GM19452 (cell line): ENCODE results near the gene RBMX.

Experiments
- ATAC-seq: cut with Tn5 transposase; IDR thresholded peaks from one replicate; pipeline ENCODE4 v1.9.1; 2021; ENCODE audit not compliant: unreplicated experiment

RBMX gene

DNA sequence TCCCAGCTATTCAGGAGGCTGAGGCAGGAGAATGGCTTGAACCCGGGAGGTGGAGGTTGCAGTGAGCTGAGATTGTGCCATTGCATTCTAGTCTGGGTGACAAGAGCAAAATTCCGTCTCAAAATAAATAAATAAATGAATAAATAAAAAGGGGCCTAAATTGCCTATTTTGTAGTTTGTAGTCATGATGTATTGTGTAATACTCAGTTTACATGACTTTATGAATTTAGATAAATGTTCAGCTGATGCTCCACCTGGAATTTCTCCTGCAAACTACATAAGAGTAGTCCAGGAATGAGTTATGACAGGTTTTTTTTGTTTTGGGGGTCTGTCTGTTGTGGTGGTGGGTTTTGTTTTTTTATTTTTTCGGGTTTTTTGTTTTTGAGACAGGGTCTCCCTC lies 31.1 kb downstream of the RBMX start:
- no peak for ATAC-seq

DNA sequence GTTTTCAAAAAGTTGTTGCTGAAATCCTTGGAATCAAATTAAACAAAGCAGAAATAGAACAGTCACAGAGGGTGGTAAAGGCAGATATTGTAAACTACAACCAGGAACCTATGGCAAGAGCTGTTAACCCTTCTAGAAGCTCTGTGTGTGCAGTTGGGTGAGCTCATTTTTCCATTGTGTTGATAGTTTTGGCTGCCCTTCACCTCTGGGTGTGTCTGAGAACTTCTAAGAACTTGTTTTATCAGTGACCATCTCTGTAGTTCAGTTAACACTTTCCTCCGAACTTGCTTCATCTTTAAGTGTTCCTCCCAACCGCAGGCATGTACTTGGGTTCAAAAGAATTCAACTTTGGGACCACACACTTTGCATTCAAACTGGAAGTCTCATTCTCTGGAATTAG lies 32.7 kb downstream of the RBMX start:
- ATAC-seq, result no peak

DNA sequence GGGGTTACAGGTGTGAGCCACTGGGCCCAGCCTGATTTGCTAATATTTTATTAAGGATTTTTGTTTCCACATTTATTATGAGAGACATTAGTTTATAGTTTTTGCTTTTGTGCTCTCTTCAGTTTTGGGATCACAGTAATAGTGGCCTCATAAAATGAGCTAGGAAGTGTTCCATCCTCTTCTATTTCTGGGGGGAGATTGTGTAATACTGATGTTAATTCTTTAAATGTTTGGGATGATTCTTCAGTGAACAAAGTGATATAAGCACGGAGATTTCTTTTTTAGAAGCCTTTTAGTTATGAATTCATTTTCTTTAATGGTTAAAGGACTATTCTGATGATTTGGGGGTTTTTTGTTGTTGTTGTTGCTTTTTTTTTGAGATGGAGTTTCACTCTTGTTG lies 41.3 kb downstream of the RBMX start:
- no peak for ATAC-seq

DNA sequence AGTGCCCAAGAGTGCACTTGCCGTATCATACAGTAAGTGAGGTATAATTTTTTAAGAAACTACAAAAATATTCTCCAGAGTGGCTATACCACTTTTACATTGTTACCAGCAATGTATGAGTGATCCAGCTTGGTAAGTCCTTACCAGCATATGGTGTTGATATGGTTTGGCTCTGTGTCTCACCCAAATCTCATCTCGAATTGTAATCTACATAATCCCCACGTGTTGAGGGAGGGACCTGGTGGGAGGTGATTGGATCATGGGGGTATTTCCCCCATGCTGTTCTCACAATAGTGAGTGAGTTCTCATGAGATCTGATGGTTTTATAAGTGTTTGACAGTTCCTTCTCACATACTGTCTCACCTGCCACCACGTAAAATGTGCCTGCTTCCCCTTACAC lies 44.8 kb downstream of the RBMX start:
- ATAC-seq, result no peak

DNA sequence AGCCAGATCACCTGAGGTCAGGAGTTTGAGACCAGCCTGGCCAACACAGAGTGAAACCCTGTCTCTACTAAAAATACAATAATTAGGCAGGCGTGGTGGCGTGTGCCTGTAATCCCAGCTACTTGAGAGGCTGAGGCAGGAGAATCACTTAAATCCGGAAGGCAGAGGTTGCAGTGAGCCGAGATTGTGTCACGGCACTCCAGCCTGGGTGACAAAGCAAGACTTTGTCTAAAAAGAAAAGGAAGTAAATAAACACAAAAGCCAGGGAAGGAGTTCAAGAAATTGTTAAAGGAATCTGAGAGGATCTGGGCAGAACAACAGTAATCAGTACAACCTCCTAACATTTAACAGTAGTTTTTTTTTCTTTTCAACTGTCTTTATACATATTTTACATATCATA lies 51.1 kb downstream of the RBMX start:
- ATAC-seq, result no peak

DNA sequence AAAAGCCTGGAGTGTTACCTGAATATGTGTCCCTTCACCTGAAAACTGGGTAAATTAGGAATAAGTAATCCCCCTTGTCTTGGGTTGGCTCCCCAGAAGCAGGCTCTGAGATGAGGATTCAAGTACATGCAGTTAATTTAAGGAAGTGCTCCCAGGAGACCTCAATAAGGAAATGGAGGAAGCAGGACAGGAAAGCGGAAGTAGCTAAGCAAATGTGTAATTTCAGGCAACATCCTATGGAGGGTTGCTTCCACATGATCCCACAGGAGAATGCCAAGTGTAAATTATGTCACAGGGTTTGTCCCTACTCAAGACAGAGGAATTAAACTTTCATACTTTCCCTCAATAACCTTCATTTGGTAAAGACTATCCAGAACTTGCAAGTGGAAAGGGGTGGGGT lies 51.7 kb downstream of the RBMX start:
- ATAC-seq, result no peak

DNA sequence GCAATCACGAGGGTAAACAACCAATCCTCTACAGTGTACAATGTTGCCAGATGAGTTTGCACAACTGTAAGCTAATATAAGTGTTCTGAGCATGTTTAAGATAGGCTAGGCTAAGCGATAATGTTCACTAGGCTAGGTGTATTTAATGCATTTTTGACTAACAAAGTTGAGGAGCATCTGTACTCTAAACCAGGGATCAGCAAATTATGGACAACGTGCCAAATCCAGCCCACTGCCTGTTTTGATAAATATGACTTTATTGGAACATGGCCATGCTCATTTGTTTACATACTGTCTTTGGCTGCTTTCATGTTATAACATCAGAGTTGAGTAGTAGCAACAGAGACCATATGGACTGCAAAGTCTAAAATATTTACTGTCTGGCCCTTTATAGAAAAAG lies 53.5 kb downstream of the RBMX start:
- no peak for ATAC-seq

DNA sequence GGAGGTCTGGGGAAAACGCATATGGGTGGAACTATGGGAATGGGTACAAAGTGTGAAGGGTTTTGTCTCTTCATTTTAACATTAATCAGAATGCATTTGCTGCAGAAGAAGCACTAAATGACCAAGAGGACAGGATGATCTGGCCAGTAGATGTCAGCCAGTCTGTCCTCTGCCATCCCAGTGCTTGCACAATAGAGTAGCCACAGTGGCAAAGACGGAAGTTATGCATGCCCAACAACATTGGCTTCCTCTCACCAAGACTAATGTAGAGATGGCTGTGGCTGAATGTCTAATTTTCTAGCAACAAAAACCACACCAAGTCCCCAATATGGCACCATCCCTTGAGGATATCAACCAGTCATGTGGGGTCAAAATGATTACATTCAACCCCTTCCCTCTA lies 54.8 kb downstream of the RBMX start:
- ATAC-seq, result no peak
